Loucy (cell line): Measurements from ENCODE around the gene CHKB.

ENCODE experiments used
- H2AFZ ChIP-seq: fragments of 200-600 bp; sonication (generic); 2 replicates; pipeline ENCODE4 v1.6.0; 2016; ENCODE audit warnings: antibody characterized with exemption, mild to moderate bottlenecking, low read length, moderate library complexity
- H3F3A ChIP-seq: fragments of 200-600 bp; 2 replicates; pipeline ENCODE4 v1.6.0; 2016; ENCODE audit warnings: antibody characterized with exemption, low read depth, mild to moderate bottlenecking
- H3K27me3 ChIP-seq: fragments of 200-600 bp; sonication (generic); 2 replicates; pipeline ENCODE4 v1.6.1; 2014; ENCODE audit warnings: low read length, mild to moderate bottlenecking; ENCODE audit not compliant: insufficient read depth, poor library complexity, severe bottlenecking
- H3K36me3 ChIP-seq: fragments of 200-600 bp; sonication (generic); 2 replicates; pipeline ENCODE4 v1.6.1; 2016; ENCODE audit warnings: low read length; ENCODE audit not compliant: insufficient read depth
- H3K4me1 ChIP-seq: fragments of 200-600 bp; sonication (generic); 2 replicates; pipeline ENCODE4 v1.5.1; 2014; ENCODE audit warnings: low read length, mild to moderate bottlenecking; ENCODE audit not compliant: insufficient read depth, poor library complexity, severe bottlenecking
- H3K4me2 ChIP-seq: fragments of 200-600 bp; sonication (generic); 2 replicates; pipeline ENCODE4 v1.6.0; 2014; ENCODE audit warnings: antibody characterized with exemption, low read length, low read depth, mild to moderate bottlenecking; ENCODE audit not compliant: poor library complexity, severe bottlenecking
- H3K4me3 ChIP-seq: fragments of 200-600 bp; sonication (generic); 2 replicates; pipeline ENCODE4 v1.5.1; 2014; ENCODE audit warnings: low read length, mild to moderate bottlenecking, mixed read lengths; ENCODE audit not compliant: poor library complexity, severe bottlenecking
- H3K79me2 ChIP-seq: fragments of 200-600 bp; sonication (generic); 2 replicates; pipeline ENCODE4 v1.6.1; 2014; ENCODE audit warnings: low read length; ENCODE audit not compliant: insufficient read depth
- H3K9ac ChIP-seq: fragments of 200-600 bp; sonication (generic); 2 replicates; pipeline ENCODE4 v1.6.0; 2014; ENCODE audit warnings: mild to moderate bottlenecking, low read depth, low read length, moderate library complexity; ENCODE audit not compliant: poor library complexity, severe bottlenecking
- H3K9me2 ChIP-seq: fragments of 200-600 bp; sonication (generic); replicated peaks from 2 replicates; pipeline ENCODE4 v1.6.1; 2016; ENCODE audit warnings: low read depth, low read length, mixed read lengths
- H3K9me3 ChIP-seq: fragments of 200-600 bp; sonication (generic); 2 replicates; pipeline ENCODE4 v1.6.1; 2014; ENCODE audit warnings: mild to moderate bottlenecking, antibody characterized with exemption, low read length, low read depth; ENCODE audit not compliant: insufficient read depth
- H4K20me1 ChIP-seq: fragments of 200-600 bp; sonication (generic); 2 replicates; pipeline ENCODE4 v1.6.0; 2014; ENCODE audit warnings: antibody characterized with exemption, low read length, mild to moderate bottlenecking; ENCODE audit not compliant: insufficient read depth, poor library complexity, severe bottlenecking
- CTCF ChIP-seq: fragments of 200-600 bp; sonication (generic); conservative IDR thresholded peaks from 2 replicates; pipeline ENCODE4 v1.5.1; 2014; ENCODE audit warnings: mild to moderate bottlenecking, antibody characterized with exemption, low read length
- EZH2phosphoT487 ChIP-seq: fragments of 200-600 bp; IDR thresholded peaks from 2 replicates; pipeline ENCODE4 v1.6.1; 2018; ENCODE audit warnings: antibody characterized with exemption, mild to moderate bottlenecking, moderate library complexity, borderline replicate concordance

The CHKB gene

GRCh38 chr22:50550395-50550794, 32.3 kb downstream of the CHKB start:
- H3K9ac ChIP-seq: no peak overlapping the region
- H3F3A ChIP-seq: no peaks in the 10 kb centered on the region
- H3K9me3 ChIP-seq: no peaks in the 10 kb centered on the region
- H3K79me2 ChIP-seq: peaks cover 6% of the 10 kb centered on the region; the same call in 1 of the 2 replicates
- no peak overlapping the region for H3K4me3 ChIP-seq
- peaks cover 21% of the 10 kb centered on the region for H3K4me1 ChIP-seq
- H3K4me2 ChIP-seq: no peak overlapping the region
- H2AFZ ChIP-seq: no peak overlapping the region
- no peaks in the 10 kb centered on the region for H4K20me1 ChIP-seq
- H3K36me3 ChIP-seq: no peaks in the 10 kb centered on the region
- TF ChIP-seq EZH2phosphoT487 (no peak), CTCF (no peak)
- no peaks in the 10 kb centered on the region for H3K9me2 ChIP-seq
- H3K27me3 ChIP-seq: no peaks in the 10 kb centered on the region

GRCh38 chr22:50548921-50549790, 33.5 kb downstream of the CHKB start:
- no peaks in the 10 kb centered on the region for H4K20me1 ChIP-seq
- peaks cover 6% of the 10 kb centered on the region; the same call in 1 of the 2 replicates for H3K79me2 ChIP-seq
- no peaks in the 10 kb centered on the region for H3K27me3 ChIP-seq
- peaks cover 31% of the 10 kb centered on the region for H3K4me1 ChIP-seq
- no peaks in the 10 kb centered on the region for H3K9me2 ChIP-seq
- peak overlapping the region; percentile 85 for H2AFZ ChIP-seq
- H3F3A ChIP-seq: no peaks in the 10 kb centered on the region
- H3K4me3 ChIP-seq: peak overlapping the region; percentile 73
- H3K36me3 ChIP-seq: no peaks in the 10 kb centered on the region
- no peaks in the 10 kb centered on the region for H3K9me3 ChIP-seq
- peak overlapping the region; percentile 77 for H3K9ac ChIP-seq
- H3K4me2 ChIP-seq: peak overlapping the region; percentile 83
- TF ChIP-seq CTCF (no peak), EZH2phosphoT487 (no peak)

- peaks cover 31% of the 10 kb centered on the region for H3K4me1 ChIP-seq
- H3K4me3 ChIP-seq: peak overlapping the region; percentile 73
- peak overlapping the region; percentile 83 for H3K4me2 ChIP-seq
- no peaks in the 10 kb centered on the region for H3K36me3 ChIP-seq
- peaks cover 6% of the 10 kb centered on the region; the same call in 1 of the 2 replicates for H3K79me2 ChIP-seq
- H3K9me3 ChIP-seq: no peaks in the 10 kb centered on the region
- TF ChIP-seq EZH2phosphoT487: no peak
- peak; percentile 25 for TF ChIP-seq CTCF
- peak overlapping the region; percentile 85 for H2AFZ ChIP-seq
- no peaks in the 10 kb centered on the region for H3F3A ChIP-seq
- no peaks in the 10 kb centered on the region for H3K27me3 ChIP-seq
- peak overlapping the region; percentile 77 for H3K9ac ChIP-seq
- H4K20me1 ChIP-seq: no peaks in the 10 kb centered on the region
- H3K9me2 ChIP-seq: no peaks in the 10 kb centered on the region
Measured at GRCh38 chr22:50548040-50548920, 34.4 kb downstream of the CHKB start.
